Ovary (tissue), 9 donors: ENCODE measurements around the gene USH2A. TPM values are rescaled to one million over a fixed set of nuclear protein-coding genes. Genes with fewer than 3 reads are reported as not detected.

Experiments
- DNase-seq, 5 donors: peaks; one replicate each; pipeline ENCODE4 v3.0.0-alpha.2; 2019 to 2020
- H3K27ac ChIP-seq, 2 donors: fragments of 200-600 bp; one replicate each; pipeline versions ENCODE4 v1.5.1 to v1.8.0; 2019 to 2022
- H3K27me3 ChIP-seq: fragments of 200-600 bp; one replicate; pipeline ENCODE4 v1.8.0; 2022
- H3K36me3 ChIP-seq: fragments of 200-600 bp; sonication (generic); one replicate; pipeline ENCODE4 v1.5.1; 2019
- H3K4me1 ChIP-seq: one replicate; pipeline ENCODE4 v1.8.1; 2013; ENCODE audit warnings: mild to moderate bottlenecking, moderate library complexity; ENCODE audit not compliant: insufficient read depth
- H3K4me3 ChIP-seq: fragments of 200-600 bp; sonication (generic); one replicate; pipeline ENCODE4 v1.5.1; 2017
- H3K9me3 ChIP-seq, 2 donors: fragments of 200-600 bp in 1 of 2; sonication (generic) in 1 of 2; one replicate each; pipeline versions ENCODE4 v1.5.1 to v1.8.1; 2013 to 2019; ENCODE audit warnings: mild to moderate bottlenecking in 1 of 2, moderate library complexity in 1 of 2
- EP300 ChIP-seq: sonication (generic); formaldehyde crosslinking; IDR thresholded peaks from one replicate; pipeline ENCODE4 v1.6.1; 2017; ENCODE audit warnings: antibody characterized with exemption
- POLR2A ChIP-seq: fragments of 450-650 bp; IDR thresholded peaks from one replicate; pipeline ENCODE4 v1.6.1; 2017; ENCODE audit warnings: antibody characterized with exemption, mild to moderate bottlenecking, moderate library complexity
- WGBS, 3 donors: extraction: QIAGEN DNeasy Blood & Tissue Kit in 1 of 3; methylation state at CpG; one replicate each; pipeline versions ENCODE4 v1.1.5 to v1.1.7; 2013 to 2017; 5-methylcytosine and 5-hydroxymethylcytosine counted together
- intact Hi-C, 4 donors: fragments of 100-400 bp; cut with DNase I; formaldehyde crosslinking; loops; one replicate each; pipeline versions ENCODE4 v1.11.0 to v1.15.1; 2022 to 2023
- polyA plus RNA-seq, 2 donors: library from polyadenylated mRNA; stranded (reverse); fragments of 200-250 nt in 1 of 2; fragments of 350-450 nt in 1 of 2; fragmentation: Illumina TruSeq in 1 of 2; extraction: RNeasy Lipid Tissue Mini Kit (QIAGEN cat#74804) in 1 of 2; gene quantifications; one replicate each; pipeline ENCODE4 v1.2.3, GENCODE V29; 2013 to 2014
- total RNA-seq, 7 donors: library from RNA; depleted of rRNA in 2 of 7; stranded (reverse); fragments of >200 nt in 2 of 7; fragmentation: NEBNext Ultra II Directional in 3 of 7; extraction: Animal tissue kit (Norgen Biotek cat#: 25700) in 3 of 7; gene quantifications; one replicate each; pipeline versions ENCODE4 v1.1.0 to v1.2.4, GENCODE V29; 2016 to 2023
- TF ChIP-seq, protein P1 (sequence below), 3 donors: fragments of 450-650 bp in 2 of 3; fragments of 200-600 bp in 1 of 3; IDR thresholded peaks; one replicate each; pipeline versions ENCODE4 v1.5.1 to v1.8.0; 2016 to 2022; ENCODE audit warnings: antibody characterized with exemption in 3 of 3, mild to moderate bottlenecking in 1 of 3
- donor health status: DM: no; HTN: no; CAD: no; lungs with moderate emphysema.
- donor health status: DM: no; HTN: no; CAD: no.
- donor health status: Bipolar disorder and iron deficiency.
- donor health status: DM: yes; HTN: yes; CAD: no.
- donor health status: DM: no; HTN: no; CAD: no.
- donor health status: DM: yes; HTN: yes; CAD: no.

The USH2A gene
- total and polyA plus RNA-seq, 9 donors = 0.01 to 0.11 TPM; not detected in 7

DNA sequence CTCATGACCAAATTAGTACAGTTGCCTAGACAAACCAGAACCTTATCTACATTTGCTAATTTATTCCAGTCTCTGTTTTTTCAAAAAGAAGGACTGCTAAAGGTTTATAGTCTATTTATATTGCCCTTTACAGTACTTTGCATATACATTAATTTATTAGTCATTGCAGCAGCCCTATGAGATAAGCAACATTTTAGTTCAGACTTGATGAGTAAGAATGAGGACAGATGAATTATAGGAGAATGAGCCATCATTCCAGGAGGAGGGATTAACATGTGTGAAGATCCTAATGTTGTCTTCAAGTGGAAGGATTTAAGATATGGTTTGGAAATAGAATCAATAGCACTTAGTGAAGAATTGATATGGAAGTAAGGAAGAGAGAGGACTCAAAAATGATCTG lies 703.7 kb downstream of the USH2A start:
- intact Hi-C loops = no loop called here
- Histone ChIP-seq H3K27me3 (no peaks in the 10 kb centered on the region), H3K4me3 (no peak overlapping the region), H3K9me3 (no peaks in the 10 kb centered on the region), H3K4me1 (no peaks in the 10 kb centered on the region), H3K27ac (no peak overlapping the region), H3K36me3 (no peaks in the 10 kb centered on the region)
- DNase-seq = no peak
- no peak for TF ChIP-seq POLR2A
- TF ChIP-seq, protein P1, sequence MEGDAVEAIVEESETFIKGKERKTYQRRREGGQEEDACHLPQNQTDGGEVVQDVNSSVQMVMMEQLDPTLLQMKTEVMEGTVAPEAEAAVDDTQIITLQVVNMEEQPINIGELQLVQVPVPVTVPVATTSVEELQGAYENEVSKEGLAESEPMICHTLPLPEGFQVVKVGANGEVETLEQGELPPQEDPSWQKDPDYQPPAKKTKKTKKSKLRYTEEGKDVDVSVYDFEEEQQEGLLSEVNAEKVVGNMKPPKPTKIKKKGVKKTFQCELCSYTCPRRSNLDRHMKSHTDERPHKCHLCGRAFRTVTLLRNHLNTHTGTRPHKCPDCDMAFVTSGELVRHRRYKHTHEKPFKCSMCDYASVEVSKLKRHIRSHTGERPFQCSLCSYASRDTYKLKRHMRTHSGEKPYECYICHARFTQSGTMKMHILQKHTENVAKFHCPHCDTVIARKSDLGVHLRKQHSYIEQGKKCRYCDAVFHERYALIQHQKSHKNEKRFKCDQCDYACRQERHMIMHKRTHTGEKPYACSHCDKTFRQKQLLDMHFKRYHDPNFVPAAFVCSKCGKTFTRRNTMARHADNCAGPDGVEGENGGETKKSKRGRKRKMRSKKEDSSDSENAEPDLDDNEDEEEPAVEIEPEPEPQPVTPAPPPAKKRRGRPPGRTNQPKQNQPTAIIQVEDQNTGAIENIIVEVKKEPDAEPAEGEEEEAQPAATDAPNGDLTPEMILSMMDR (IDR thresholded peaks at IDR 0.05) = no peak
- no peak for TF ChIP-seq EP300

DNA sequence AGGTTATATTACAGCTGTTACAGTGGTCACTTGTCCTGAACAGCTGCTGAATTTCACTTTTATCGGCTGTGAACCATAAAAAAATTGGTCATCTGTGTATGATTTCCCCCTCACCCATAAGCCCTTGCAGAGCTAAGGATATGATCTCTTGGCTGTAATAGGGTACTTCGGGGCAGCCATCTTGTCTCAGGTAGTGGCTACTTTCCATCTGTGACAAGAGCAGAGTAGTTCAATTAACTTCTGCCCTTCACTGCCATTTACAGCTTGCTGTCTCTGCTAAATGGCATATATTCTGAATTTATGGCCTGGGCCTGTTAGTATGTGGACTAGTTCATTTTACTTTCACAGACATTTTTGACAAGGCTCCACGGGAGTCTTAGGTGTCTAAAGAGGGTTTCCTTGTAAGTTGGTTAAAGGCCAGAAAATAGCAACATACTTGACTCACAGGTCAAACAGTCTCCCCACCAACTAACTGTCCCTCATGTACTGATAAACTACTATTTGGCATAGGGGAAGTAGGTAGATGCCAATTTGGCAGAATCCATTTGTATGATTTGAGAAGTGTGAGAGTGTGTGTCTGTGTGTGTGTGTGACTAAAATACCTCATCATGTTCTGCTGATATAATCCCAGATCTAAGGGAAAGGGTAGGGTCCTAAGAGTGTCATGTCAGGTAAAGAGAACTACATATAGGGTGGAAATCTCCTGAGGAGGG lies 704.5 kb downstream of the USH2A start:
- Histone ChIP-seq H3K36me3 (no peaks in the 10 kb centered on the region), H3K27ac (no peak overlapping the region), H3K4me1 (no peaks in the 10 kb centered on the region), H3K9me3 (no peaks in the 10 kb centered on the region), H3K27me3 (no peaks in the 10 kb centered on the region), H3K4me3 (no peak overlapping the region)
- DNase-seq = no peak
- WGBS, 3 donors = 21 to 31% (median 28%) methylated on average over 3 of the region's 3 CpGs
- intact Hi-C loops = no loop called here
- no peak for TF ChIP-seq POLR2A
- TF ChIP-seq, protein P1 (IDR thresholded peaks at IDR 0.05) = no peak
- TF ChIP-seq EP300 = no peak

DNA sequence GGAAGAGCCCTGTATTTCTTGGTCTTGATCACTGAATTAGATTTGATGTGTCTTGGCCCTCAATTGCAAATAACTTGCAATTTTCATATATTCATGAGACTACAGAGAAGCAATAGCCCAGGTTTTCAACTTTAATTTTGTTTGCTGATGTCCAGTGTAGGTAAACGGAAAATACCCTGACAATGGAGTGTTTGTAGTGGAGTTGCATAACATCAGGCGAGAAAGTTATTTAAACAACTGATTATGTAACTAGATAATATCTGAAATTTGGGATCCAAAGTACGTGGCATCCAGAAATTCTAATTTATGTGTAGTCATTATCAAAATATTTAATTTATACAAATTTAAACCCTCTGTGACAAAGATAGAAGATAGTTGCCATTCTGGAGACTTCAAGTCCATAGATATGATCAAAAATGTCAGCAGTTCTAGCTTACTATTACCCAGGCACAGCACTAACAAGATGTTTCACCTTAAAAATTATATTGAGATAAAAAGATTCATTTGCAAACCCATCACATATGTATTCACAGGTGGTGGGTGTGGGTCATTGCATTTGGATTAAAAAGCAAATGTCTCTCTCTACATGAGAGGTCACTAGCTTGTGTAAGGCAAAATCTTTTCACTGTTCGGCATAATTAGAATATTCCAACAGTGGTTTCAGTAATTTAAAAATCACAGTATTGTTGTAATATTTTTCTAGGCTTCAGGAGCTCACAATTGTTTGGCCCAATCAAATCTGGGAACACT lies 705.4 kb downstream of the USH2A start:
- Histone ChIP-seq H3K27me3 (no peaks in the 10 kb centered on the region), H3K4me3 (no peak overlapping the region), H3K36me3 (no peaks in the 10 kb centered on the region), H3K27ac (no peak overlapping the region), H3K9me3 (no peaks in the 10 kb centered on the region), H3K4me1 (no peaks in the 10 kb centered on the region)
- 73 to 82% (median 80%) methylated on average over 4 of the region's 4 CpGs for WGBS, 3 donors
- TF ChIP-seq, protein P1 (IDR thresholded peaks at IDR 0.05) = no peak
- no peak for TF ChIP-seq POLR2A
- TF ChIP-seq EP300 = no peak
- intact Hi-C loops = no loop called here
- no peak for DNase-seq

DNA sequence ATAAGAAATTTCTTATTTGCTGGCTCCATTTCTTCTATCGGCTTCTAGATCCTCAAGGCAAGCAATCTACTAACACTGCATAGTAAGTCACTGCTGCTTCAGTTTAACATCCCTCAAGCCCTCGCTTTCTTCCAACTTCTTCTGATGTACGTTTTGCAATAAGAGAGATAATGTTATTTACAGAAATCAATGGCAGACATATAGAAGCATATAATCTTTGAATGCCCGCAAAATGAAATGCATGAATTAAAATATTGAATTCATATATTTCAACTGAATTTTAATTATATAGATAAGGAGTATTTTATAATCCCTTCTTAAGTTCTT lies 712.4 kb downstream of the USH2A start:
- WGBS, 3 donors = 79 to 84% (median 82%) methylated on average over 4 of the region's 4 CpGs
- DNase-seq = no peak

More for the DNA sequence above, 712.4 kb downstream of the USH2A start:
- intact Hi-C loops = no loop called here
- Histone ChIP-seq H3K4me3 (no peak overlapping the region), H3K9me3 (no peaks in the 10 kb centered on the region), H3K27ac (no peak overlapping the region), H3K36me3 (no peaks in the 10 kb centered on the region), H3K4me1 (no peaks in the 10 kb centered on the region), H3K27me3 (no peaks in the 10 kb centered on the region)
- TF ChIP-seq EP300 (no peak), POLR2A (no peak)
- TF ChIP-seq, protein P1 (IDR thresholded peaks at IDR 0.05) = no peak
